ENCODE measurements around the gene PLEKHA1.

DNA sequence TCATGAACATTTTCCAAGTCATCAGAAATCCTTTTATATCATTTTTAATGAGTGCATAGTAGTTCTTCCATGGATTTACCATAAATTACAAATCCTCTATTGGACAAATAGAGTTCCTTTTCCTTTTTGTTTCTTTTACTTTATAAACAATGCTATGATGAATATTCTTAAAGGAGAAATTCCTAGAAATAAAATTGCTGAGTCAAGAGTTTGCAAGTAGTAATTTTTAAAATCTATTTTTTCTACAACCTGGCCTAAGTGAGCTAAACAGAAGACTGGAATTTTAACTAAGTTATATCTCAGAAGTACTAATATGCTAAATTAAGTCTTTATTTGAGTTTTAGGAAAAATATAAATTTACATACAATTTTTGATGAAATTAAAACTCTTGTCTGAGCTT is 38.8 kb downstream of the PLEKHA1 start:
- TF ChIP-seq, protein P1, sequence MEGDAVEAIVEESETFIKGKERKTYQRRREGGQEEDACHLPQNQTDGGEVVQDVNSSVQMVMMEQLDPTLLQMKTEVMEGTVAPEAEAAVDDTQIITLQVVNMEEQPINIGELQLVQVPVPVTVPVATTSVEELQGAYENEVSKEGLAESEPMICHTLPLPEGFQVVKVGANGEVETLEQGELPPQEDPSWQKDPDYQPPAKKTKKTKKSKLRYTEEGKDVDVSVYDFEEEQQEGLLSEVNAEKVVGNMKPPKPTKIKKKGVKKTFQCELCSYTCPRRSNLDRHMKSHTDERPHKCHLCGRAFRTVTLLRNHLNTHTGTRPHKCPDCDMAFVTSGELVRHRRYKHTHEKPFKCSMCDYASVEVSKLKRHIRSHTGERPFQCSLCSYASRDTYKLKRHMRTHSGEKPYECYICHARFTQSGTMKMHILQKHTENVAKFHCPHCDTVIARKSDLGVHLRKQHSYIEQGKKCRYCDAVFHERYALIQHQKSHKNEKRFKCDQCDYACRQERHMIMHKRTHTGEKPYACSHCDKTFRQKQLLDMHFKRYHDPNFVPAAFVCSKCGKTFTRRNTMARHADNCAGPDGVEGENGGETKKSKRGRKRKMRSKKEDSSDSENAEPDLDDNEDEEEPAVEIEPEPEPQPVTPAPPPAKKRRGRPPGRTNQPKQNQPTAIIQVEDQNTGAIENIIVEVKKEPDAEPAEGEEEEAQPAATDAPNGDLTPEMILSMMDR (conservative IDR thresholded peaks at IDR 0.05; ENCODE audit: low read depth in 2 of 2) = no peak
- TF ChIP-seq ZNF331 (CRISPR knock-in tag; IDR thresholded peaks at IDR 0.05; ENCODE audit: low read depth) = no peak
